PC-3 (cell line): Measurements from ENCODE around the gene ZNF592. TPM values are rescaled to one million over a fixed set of nuclear protein-coding genes. Genes with fewer than 3 reads are reported as not detected.

Source experiments
- ATAC-seq: fragments of 200-7000 bp; cut with Tn5 transposase; 2 replicates; pipeline ENCODE4 v1.9.1; 2020; ENCODE audit warnings: mild to moderate bottlenecking, moderate library complexity
- BruUV-seq: library from RNA; stranded (reverse); fragments of 400-500 nt; replicated peaks from 2 replicates; lab custom pipeline; 2021; lab: Mats Ljungman, UMichigan
- CTCF ChIA-PET: fragments of 300-600 bp; sonication (Branson Sonifier 250); formaldehyde crosslinking; loops from one replicate; lab custom pipeline; 2022; ENCODE audit warnings: antibody characterized with exemption; lab: Charles Lee
- POLR2A ChIA-PET: fragments of 300-600 bp; sonication (Branson Sonifier 250); formaldehyde crosslinking; loops from one replicate; lab custom pipeline; 2022; ENCODE audit warnings: antibody characterized with exemption; ENCODE audit not compliant: unreplicated experiment; lab: Charles Lee
- DNase-seq: peaks from one replicate; pipeline ENCODE4 v3.0.0-alpha.2; 2015
- H2AFZ ChIP-seq: fragments of 300-600 bp; sonication (generic); 2 replicates; pipeline ENCODE4 v1.6.0; 2016; ENCODE audit warnings: antibody characterized with exemption, low read length
- H3F3A ChIP-seq: fragments of 300-600 bp; sonication (generic); one replicate; pipeline ENCODE4 v1.6.0; 2017; ENCODE audit warnings: antibody characterized with exemption, low read length, control low read depth, mild to moderate bottlenecking; ENCODE audit not compliant: unreplicated experiment
- H3K27ac ChIP-seq: fragments of 300-600 bp; sonication (generic); 2 replicates; pipeline ENCODE4 v1.5.1; 2016; ENCODE audit warnings: mild to moderate bottlenecking, low read length
- H3K27me3 ChIP-seq: fragments of 300-600 bp; sonication (generic); 2 replicates; pipeline ENCODE4 v1.6.1; 2016; ENCODE audit warnings: low read length, mixed read lengths
- H3K36me3 ChIP-seq: fragments of 300-600 bp; sonication (generic); 2 replicates; pipeline ENCODE4 v1.6.1; 2016; ENCODE audit warnings: low read depth, mixed run types, low read length, mixed read lengths
- H3K4me1 ChIP-seq: fragments of 300-600 bp; sonication (generic); 2 replicates; pipeline ENCODE4 v1.5.1; 2016; ENCODE audit warnings: low read length; ENCODE audit not compliant: insufficient read depth
- H3K4me2 ChIP-seq: fragments of 300-600 bp; sonication (generic); 2 replicates; pipeline ENCODE4 v1.6.0; 2016; ENCODE audit warnings: low read length
- H3K4me3 ChIP-seq: fragments of 300-600 bp; sonication (generic); 2 replicates; pipeline ENCODE4 v1.5.1; 2016; ENCODE audit warnings: mild to moderate bottlenecking, low read length, mixed read lengths
- H3K79me2 ChIP-seq: fragments of 300-600 bp; sonication (generic); 2 replicates; pipeline ENCODE4 v1.6.1; 2017; ENCODE audit warnings: low read length, mixed read lengths
- H3K9ac ChIP-seq: fragments of 300-600 bp; sonication (generic); 2 replicates; pipeline ENCODE4 v1.6.0; 2016; ENCODE audit warnings: mild to moderate bottlenecking, low read length
- H3K9me2 ChIP-seq: fragments of 300-600 bp; sonication (generic); replicated peaks from 2 replicates; pipeline ENCODE4 v1.6.1; 2016; ENCODE audit warnings: mixed run types, low read length, mixed read lengths
- H3K9me3 ChIP-seq: fragments of 300-600 bp; sonication (generic); 2 replicates; pipeline ENCODE4 v1.6.1; 2016; ENCODE audit warnings: low read length, mixed read lengths
- H4K20me1 ChIP-seq: fragments of 300-600 bp; sonication (generic); 2 replicates; pipeline ENCODE4 v1.6.1; 2016; ENCODE audit warnings: low read length, mixed read lengths
- EZH2 ChIP-seq: fragments of 300-600 bp; sonication (generic); IDR thresholded peaks from one replicate; pipeline ENCODE4 v1.6.1; 2017; ENCODE audit warnings: antibody characterized with exemption, mild to moderate bottlenecking, low read length; ENCODE audit not compliant: unreplicated experiment
- EZH2phosphoT487 ChIP-seq: fragments of 300-600 bp; sonication (generic); IDR thresholded peaks from 2 replicates; pipeline ENCODE4 v1.6.1; 2018; ENCODE audit warnings: mild to moderate bottlenecking, antibody characterized with exemption, low read length, borderline replicate concordance
- intact Hi-C: fragments of 100-400 bp; cut with micrococcal nuclease; formaldehyde crosslinking; loops from 2 replicates; pipeline ENCODE4 v1.9.0; 2023
- total RNA-seq: library from RNA; depleted of rRNA; stranded (reverse); fragments of >200 nt; gene quantifications from 2 replicates; pipeline ENCODE4 v1.2.3, GENCODE V29; 2014
- TF ChIP-seq, protein P1 (sequence below): fragments of 300-600 bp; sonication (generic); conservative IDR thresholded peaks from 2 replicates; pipeline ENCODE4 v1.5.1; 2017; ENCODE audit warnings: antibody characterized with exemption, low read depth, mild to moderate bottlenecking, low read length

Gene ZNF592
- total RNA-seq, 1 experiment from 2014 or later = 12.3 TPM

DNA sequence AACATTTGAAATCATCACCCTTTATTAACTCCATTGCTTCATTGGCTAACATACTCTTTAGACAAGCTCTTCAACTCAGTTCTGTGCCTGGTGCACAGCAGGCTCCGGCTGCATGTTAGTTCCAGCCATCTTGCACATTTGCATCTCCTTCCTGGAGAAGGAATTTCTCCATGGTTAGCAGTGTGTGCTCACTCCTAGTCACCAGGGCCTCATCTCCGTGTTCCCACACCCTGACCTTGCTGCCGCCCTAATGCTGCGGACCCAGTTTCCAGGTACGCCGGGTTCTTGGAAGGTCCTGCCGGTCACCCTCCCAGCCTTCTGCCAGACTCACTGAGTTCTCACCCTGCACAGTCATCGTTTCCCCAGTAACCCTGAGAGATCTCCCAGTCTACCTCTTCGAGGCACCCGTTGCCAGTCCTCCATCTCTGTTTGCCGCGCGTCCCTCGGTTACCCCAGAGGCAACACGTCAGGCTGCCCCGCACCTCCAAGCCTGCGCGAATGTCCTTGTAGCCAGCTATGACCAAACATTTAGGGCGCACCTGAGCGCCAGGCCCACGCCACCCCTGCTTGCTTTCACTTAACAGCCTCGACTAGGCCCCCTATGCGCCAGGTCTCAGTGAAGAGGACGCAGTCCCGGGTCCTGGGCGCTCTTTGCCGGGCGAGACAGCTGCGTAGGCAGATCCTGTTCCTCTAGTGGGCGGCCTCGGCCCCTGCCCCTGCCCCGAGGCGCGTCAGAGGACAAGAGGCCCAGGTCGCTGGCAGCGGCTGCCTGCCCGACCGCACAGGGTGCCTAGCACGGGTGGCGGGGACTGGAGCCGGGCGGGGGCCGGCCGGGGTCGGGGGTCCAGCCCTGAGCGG is 747 bp upstream of the ZNF592 start:
- H3K4me2 ChIP-seq = peak overlapping the region; percentile 100
- DNase-seq = peak; percentile 57
- intact Hi-C loops = loop anchor here (1.0 to 2.0 kb wide), 3 partner anchors 31 to 181 kb away; partner anchors contain the start of genes SEC11A and WDR73
- H3K79me2 ChIP-seq = peaks cover 54% of the 10 kb centered on the region
- peaks cover 3% of the 10 kb centered on the region; the same call in 1 of the 2 replicates for H3K36me3 ChIP-seq
- TF ChIP-seq EZH2 (no peak), EZH2phosphoT487 (no peak)
- TF ChIP-seq, protein P1, sequence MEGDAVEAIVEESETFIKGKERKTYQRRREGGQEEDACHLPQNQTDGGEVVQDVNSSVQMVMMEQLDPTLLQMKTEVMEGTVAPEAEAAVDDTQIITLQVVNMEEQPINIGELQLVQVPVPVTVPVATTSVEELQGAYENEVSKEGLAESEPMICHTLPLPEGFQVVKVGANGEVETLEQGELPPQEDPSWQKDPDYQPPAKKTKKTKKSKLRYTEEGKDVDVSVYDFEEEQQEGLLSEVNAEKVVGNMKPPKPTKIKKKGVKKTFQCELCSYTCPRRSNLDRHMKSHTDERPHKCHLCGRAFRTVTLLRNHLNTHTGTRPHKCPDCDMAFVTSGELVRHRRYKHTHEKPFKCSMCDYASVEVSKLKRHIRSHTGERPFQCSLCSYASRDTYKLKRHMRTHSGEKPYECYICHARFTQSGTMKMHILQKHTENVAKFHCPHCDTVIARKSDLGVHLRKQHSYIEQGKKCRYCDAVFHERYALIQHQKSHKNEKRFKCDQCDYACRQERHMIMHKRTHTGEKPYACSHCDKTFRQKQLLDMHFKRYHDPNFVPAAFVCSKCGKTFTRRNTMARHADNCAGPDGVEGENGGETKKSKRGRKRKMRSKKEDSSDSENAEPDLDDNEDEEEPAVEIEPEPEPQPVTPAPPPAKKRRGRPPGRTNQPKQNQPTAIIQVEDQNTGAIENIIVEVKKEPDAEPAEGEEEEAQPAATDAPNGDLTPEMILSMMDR = no peak
- peaks cover 5% of the 10 kb centered on the region for H3F3A ChIP-seq
- peak overlapping the region; percentile 84 for H3K9ac ChIP-seq
- peak; percentile 60 for ATAC-seq
- CTCF ChIA-PET = no interaction called here
- peak overlapping the region; percentile 96 for H2AFZ ChIP-seq
- BruUV-seq = TSS peak; percentile 67
- H3K4me1 ChIP-seq = peaks cover 31% of the 10 kb centered on the region
- H3K27ac ChIP-seq = peak overlapping the region; percentile 88
- peak overlapping the region; percentile 96 for H3K4me3 ChIP-seq
- no peaks in the 10 kb centered on the region for H3K27me3 ChIP-seq
- POLR2A ChIA-PET = interaction anchor here (0.7 kb wide), 1 partner anchor 13 kb away, joined by 11 read pairs; no protein-coding TSS in a partner anchor
- H3K9me2 ChIP-seq = no peaks in the 10 kb centered on the region
- H3K9me3 ChIP-seq = no peaks in the 10 kb centered on the region
- peaks cover 30% of the 10 kb centered on the region; the same call in 1 of the 2 replicates for H4K20me1 ChIP-seq

DNA sequence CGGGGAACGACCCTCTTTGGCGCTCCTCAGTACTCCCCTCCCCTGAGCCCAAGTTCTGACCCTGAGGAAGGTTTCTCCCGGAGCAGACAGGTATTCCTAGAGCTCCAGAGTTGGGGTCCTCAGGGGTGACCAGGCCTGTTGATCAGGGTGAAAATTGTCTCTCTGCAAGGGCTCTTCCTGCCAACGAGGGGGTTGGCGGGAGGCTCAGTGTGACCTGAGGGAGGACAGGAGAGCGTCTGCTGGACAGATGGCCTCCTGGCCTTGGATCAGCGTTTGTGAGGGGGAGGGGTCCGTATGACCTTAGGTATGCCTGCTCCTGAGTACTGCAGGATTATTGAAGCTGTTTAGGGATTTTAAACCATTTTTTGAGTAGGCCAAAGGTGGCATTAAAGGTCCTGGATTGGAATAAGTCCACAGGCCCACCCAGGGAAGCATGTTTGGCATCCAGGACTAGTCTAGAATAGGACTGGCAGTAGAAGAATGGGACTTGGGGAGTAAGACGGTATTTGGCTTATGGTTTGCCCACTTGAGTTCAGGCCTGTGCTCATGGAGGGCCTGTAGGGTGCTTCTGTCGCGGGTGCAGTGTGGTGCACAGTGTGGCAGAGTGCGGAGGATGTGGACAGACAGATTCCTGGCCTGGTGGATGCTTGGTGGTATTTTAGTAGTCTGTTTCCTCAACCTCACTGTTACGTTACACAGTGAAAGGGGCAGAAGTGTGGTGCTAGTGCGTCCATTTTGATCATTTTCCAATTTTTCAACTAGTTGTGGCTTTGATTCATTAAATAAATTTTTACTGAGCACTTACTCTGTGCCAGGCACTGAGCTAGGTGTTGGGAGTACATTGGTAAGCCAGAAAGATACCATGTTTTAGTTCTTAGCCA is 959 bp downstream of the ZNF592 start:
- Histone ChIP-seq H3F3A (peaks cover 5% of the 10 kb centered on the region), H3K4me3 (peak overlapping the region; percentile 96), H3K4me2 (peak overlapping the region; percentile 93), H3K9ac (peak overlapping the region; percentile 87), H3K79me2 (peaks cover 71% of the 10 kb centered on the region), H2AFZ (0 out of 2 replicates have a peak overlapping the region, but pooled peaks have one; percentile 41), H3K27me3 (no peaks in the 10 kb centered on the region), H3K36me3 (peaks cover 6% of the 10 kb centered on the region; the same call in 1 of the 2 replicates), H3K27ac (peak overlapping the region; percentile 5; the same call in 1 of the 2 replicates), H3K9me2 (no peaks in the 10 kb centered on the region), H3K4me1 (peaks cover 37% of the 10 kb centered on the region), H4K20me1 (peaks cover 37% of the 10 kb centered on the region), H3K9me3 (no peaks in the 10 kb centered on the region)
- BruUV-seq = TSS peak; percentile 59
- intact Hi-C loops = loop anchor here (2.0 kb wide), 2 partner anchors 33 to 179 kb away; partner anchors contain the start of gene SEC11A
- ChIA-PET CTCF (no interaction called here), POLR2A (no interaction called here)
- TF ChIP-seq EZH2 (no peak), EZH2phosphoT487 (no peak)
- TF ChIP-seq, protein P1 = no peak
- DNase-seq (peak; percentile 28), ATAC-seq (peak; percentile 20)
